Epithelial cell of proximal tubule (primary cell): ENCODE measurements around the gene CAPN1. TPM values are rescaled to one million over a fixed set of nuclear protein-coding genes. Genes with fewer than 3 reads are reported as not detected.
"Not testable (repeated sequence)": the region's sequence is repeated elsewhere in the genome, so short reads cannot be mapped to it uniquely, and the experiment has no call there.

Source experiments
- DNase-seq: peaks from one replicate; pipeline ENCODE4 v3.0.0-alpha.2; 2011; ENCODE audit warnings: low read depth
- H3K4me3 ChIP-seq: 2 replicates; pipeline ENCODE4 v1.5.1; 2011; ENCODE audit warnings: low read depth, mild to moderate bottlenecking, low read length
- total RNA-seq: library from RNA; depleted of rRNA; stranded (reverse); fragments of >200 nt; gene quantifications from 2 replicates; pipeline ENCODE4 v1.2.3, GENCODE V29; 2015
- TF ChIP-seq, protein P1 (sequence below): conservative IDR thresholded peaks from 2 replicates; pipeline ENCODE4 v1.5.1; 2012; ENCODE audit warnings: low read depth, mild to moderate bottlenecking, low read length

CAPN1 gene
- total RNA-seq, 1 donor from 2014 or later: 360 TPM

DNA sequence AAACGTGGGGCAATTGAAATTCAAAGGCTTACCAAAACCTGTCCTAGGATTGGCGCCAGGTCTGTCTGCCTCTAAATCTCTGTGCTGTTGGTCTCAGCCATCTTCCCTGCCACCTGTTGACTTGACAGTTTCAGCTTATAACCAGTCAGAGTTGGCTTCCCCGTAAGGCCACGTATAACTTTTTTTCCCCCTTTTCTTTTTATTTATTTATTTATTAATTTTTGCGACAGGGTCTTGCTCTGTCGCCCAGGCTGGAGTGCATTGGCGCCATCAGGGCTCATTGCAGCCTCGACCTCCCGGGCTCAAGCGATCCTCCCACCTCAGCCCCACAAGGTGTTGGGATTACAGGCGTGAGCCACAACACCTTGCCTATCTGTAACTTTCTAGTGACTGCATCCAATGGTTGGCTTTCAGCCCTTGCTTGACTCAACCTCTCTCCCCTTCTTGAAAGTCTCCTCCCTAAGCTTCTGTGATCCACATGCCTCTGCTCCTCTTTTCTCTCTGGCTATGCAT lies 46.0 kb upstream of the CAPN1 start:
- H3K4me3 ChIP-seq: peak overlapping the region; percentile 76
- DNase-seq: no peak
- TF ChIP-seq, protein P1, sequence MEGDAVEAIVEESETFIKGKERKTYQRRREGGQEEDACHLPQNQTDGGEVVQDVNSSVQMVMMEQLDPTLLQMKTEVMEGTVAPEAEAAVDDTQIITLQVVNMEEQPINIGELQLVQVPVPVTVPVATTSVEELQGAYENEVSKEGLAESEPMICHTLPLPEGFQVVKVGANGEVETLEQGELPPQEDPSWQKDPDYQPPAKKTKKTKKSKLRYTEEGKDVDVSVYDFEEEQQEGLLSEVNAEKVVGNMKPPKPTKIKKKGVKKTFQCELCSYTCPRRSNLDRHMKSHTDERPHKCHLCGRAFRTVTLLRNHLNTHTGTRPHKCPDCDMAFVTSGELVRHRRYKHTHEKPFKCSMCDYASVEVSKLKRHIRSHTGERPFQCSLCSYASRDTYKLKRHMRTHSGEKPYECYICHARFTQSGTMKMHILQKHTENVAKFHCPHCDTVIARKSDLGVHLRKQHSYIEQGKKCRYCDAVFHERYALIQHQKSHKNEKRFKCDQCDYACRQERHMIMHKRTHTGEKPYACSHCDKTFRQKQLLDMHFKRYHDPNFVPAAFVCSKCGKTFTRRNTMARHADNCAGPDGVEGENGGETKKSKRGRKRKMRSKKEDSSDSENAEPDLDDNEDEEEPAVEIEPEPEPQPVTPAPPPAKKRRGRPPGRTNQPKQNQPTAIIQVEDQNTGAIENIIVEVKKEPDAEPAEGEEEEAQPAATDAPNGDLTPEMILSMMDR: no peak

DNA sequence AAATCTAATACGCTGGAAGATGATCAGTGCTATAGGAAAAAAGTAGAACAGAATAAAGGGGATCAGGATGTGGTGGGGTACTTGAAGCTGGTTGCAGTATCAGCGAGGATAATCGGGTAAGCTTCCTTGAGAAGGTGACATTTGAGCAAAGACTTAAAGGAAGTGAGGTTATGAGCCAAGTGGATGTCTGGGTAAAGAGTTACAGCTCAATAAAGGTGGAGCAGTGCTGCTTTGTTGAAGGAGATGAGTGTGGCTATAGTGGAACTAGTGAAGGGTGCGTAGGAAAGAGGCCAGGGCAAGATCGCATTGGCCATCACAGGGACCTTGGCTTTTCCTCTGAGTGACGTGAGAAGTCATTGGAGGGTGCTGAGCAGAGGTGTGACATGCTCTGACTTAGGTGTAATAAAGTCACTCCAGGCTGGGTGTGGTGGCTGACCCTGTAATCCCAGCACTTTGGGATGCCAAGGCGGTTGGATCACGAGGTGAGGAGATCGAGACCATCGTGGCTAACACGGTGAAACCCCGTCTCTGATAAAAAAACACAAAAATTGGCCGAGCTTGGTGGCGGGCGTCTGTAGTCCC lies 45.1 kb upstream of the CAPN1 start:
- TF ChIP-seq, protein P1: no peak
- DNase-seq: no peak
- no peak overlapping the region for H3K4me3 ChIP-seq

DNA sequence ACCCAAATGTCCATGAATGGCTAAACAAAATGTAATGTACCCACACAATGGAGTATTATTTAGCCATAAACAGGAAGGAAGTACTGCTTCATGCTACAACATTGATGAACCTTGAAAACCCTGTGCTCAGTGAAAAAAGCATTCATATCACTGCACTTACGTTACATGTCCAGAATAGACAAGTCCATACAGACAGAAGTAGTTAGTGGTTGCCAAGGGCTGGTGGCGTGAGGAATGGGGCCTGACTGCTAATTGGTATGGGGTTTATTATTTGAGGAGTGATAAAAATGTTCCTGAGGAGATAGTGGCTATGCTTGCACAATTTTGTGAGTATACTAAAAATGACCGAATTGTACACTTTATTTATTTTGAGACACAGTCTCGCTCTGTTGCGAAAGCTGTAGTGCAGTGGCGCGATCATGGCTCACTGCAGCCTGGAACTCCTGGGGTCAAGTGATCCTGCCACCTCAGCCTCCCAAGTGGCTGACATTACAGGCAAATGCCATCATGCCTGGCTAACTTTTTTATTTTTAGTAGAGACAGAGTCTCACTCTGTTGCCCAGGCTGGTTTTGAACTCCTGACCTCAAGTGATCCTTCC lies 39.7 kb upstream of the CAPN1 start:
- DNase-seq: no peak
- TF ChIP-seq, protein P1: no peak
- no peak overlapping the region for H3K4me3 ChIP-seq

DNA sequence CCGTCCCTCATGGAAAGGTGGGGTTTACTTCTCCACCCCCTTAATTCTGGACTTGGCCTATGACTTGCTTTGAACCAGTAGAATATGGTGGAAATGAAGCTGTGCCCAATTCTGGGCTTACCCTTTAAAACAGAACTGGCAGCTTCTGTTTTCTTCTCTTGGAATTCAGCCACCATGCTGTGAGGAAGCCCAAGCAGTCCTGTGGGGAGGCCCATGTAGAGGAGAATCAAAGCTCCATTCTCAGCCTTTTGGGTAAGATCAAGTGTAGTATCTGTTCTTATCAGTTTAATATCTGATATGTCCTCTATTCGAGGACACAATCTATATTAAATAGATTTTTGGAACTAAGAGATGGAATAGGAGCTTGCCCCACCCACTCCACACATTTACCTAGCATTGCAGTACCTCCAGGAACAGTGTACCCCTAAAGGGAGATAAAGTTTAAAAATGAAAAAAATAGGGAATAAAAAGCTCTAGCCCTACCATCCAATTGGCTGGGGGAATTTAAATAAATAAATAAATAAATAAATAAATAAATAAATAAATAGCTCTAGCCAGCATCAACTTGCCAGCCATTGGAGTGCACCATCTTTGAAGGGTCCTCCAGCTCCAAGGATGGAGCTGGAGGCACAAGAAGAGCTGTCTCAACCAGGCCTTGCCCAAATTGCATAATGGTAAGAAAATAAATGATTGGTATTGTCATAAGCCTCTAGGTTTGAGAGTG lies 34.2 kb upstream of the CAPN1 start:
- TF ChIP-seq, protein P1: no peak
- no peak overlapping the region for H3K4me3 ChIP-seq
- no peak for DNase-seq

DNA sequence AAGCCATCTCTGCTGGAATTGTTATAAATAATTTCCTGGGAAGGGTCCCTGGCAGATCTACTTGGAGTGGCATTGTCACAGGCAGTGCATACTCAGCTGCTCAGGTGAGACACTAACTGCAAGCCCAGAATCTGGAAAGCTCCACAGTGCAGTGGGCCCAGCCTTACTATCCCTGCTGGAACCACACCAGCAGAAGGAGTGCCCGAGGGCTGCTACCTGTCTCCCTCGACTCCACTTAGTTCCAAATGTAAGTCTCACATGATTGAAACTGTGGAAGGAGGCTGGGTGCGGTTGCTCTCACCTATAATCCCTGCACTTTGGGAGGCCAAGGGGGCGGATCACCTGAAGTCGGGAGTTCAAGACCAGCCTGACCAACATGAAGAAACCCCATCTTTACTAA lies 33.1 kb upstream of the CAPN1 start:
- DNase-seq: no peak
- TF ChIP-seq, protein P1: no peak
- H3K4me3 ChIP-seq: no peak overlapping the region

DNA sequence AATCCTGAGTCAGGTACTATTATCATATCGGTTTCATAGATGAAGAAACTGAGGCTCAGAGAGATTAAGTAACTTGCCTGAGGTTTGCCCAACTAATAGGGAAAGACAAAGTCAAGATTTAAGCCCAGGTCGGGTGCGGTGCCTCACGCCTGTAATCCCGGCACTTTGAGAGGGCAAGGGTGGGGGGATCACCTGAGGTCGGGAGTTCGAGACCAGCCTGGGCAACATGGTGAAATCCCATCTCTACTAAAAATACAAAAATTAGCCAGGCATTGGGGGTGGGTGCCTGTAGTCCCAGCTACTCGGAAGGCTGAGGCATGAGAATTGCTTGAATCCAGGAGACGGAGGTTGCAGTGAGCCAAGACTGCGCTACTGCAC lies 31.6 kb upstream of the CAPN1 start:
- H3K4me3 ChIP-seq, DNase-seq: not testable (repeated sequence)

DNA sequence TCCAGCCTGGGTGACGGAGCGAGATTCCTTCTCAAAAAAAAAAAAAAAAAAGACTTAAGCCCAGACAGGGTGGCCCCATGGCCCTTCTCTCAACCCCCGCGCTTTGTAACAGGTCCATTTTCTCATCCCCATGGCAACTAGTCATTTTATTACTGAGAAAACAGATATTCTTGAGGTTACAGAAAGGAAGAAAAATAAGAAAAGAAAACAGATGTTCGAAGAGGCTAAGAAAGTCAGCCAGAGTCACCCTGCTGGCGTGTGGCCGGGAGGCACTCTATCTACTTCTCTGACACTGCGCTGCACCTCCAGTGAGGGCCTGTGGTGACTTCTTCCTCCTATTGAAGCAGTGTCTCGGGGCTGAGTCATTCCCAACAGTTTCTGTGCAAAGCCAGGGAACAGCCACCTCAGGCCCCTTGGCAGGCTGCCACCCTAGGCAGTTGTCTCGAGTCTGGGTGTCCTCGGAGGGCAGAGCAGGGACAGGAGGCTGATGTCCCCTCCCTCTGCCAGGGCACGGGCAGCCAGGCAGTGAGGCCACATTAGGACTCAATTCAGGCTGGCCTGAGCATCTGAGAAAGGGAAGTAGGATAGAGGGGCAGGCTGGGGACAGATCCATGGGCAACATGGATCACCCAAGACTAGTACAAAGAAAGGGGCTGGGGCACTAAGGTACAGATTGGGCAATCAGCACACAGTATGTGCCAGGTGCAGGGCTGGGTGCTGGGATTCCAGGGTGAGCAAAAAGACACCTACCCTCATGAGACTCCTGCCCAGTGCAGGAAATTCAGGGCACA lies 31.0 kb upstream of the CAPN1 start:
- H3K4me3 ChIP-seq: no peak overlapping the region
- TF ChIP-seq, protein P1: no peak
- DNase-seq: peak; percentile 27
